ENCODE data around the gene NADK2. TPM values are rescaled to one million over a fixed set of nuclear protein-coding genes. Genes with fewer than 3 reads are reported as not detected.
"Not testable (repeated sequence)": the region's sequence is repeated elsewhere in the genome, so short reads cannot be mapped to it uniquely, and the experiment has no call there.

The NADK2 gene
- total RNA-seq, 2 donors from 2014 or later, result 28.6 to 31.3 TPM

DNA sequence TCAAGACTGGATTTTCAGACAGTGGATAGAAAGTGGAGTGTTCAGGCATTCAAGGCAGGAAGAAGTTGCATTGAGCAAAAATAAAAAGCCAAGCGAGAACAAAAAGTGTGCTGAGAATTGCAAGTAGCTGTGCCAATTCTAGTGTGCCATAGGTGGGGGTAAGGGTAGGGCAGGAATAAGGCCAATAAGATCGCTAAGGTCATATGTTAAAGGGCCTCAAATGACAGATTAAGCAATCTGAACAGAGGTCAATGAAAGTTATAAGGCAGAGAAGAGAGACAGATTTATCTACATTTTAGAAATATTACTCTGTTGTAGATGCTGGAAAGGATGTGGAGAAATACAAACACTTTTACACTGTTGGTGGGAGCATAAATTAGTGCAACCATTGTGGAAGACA is 36.4 kb downstream of the NADK2 start:
- H3K27me3 ChIP-seq, result no peaks in the 10 kb centered on the region
- no peak for DNase-seq
- no peak for TF ChIP-seq CTCF (IDR thresholded peaks at IDR 0.05)
- H3K4me3 ChIP-seq, result no peak overlapping the region
- no peaks in the 10 kb centered on the region for H3K4me1 ChIP-seq
- H3K9me3 ChIP-seq, result no peaks in the 10 kb centered on the region
- no peaks in the 10 kb centered on the region for H3K36me3 ChIP-seq
- no peak overlapping the region for H3K27ac ChIP-seq
- intact Hi-C loops (cut with DNase I), result no loop called here
- no peak overlapping the region for H3K9ac ChIP-seq (ENCODE audit: low read depth in 2 of 2, low read length in 2 of 2)

DNA sequence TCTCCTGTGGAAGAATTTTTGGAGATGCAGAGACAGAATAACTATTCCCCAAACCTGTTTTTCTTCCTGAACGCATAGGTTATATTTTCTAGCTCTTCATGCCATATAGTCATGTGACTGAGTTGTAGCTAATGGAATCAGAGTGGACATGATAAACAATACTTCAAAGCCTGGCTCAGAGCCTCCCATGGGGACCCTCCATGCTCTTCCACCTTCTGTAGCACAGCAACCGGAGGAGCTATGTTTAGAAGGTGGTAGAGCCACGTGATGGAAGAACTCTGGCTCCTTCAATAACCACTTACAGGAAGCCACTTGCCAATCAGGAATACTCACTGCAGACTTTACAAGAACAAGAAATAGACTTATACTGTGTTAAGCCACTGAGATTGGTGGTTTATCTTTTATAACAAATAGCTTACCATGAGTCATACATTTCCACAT is 39.2 kb downstream of the NADK2 start:
- Histone ChIP-seq H3K27me3 (no peaks in the 10 kb centered on the region), H3K9ac (ENCODE audit: low read depth in 2 of 2, low read length in 2 of 2) (no peak overlapping the region), H3K4me3 (no peak overlapping the region), H3K27ac (no peak overlapping the region), H3K9me3 (no peaks in the 10 kb centered on the region), H3K36me3 (no peaks in the 10 kb centered on the region), H3K4me1 (no peaks in the 10 kb centered on the region)
- no peak for DNase-seq
- intact Hi-C loops (cut with DNase I), result no loop called here
- no peak for TF ChIP-seq CTCF (IDR thresholded peaks at IDR 0.05)

- Histone ChIP-seq H3K4me1 (no peaks in the 10 kb centered on the region), H3K4me3 (no peak overlapping the region), H3K27ac (no peak overlapping the region), H3K27me3 (no peaks in the 10 kb centered on the region), H3K9me3 (no peaks in the 10 kb centered on the region), H3K9ac (ENCODE audit: low read depth in 2 of 2, low read length in 2 of 2) (no peak overlapping the region), H3K36me3 (peaks cover 7% of the 10 kb centered on the region)
- intact Hi-C loops (cut with DNase I), result no loop called here
- DNase-seq, result no peak
- TF ChIP-seq CTCF (IDR thresholded peaks at IDR 0.05), result no peak
These were observed 41.2 kb downstream of the NADK2 start for GRCh38 chr5:36200513-36200912.

DNA sequence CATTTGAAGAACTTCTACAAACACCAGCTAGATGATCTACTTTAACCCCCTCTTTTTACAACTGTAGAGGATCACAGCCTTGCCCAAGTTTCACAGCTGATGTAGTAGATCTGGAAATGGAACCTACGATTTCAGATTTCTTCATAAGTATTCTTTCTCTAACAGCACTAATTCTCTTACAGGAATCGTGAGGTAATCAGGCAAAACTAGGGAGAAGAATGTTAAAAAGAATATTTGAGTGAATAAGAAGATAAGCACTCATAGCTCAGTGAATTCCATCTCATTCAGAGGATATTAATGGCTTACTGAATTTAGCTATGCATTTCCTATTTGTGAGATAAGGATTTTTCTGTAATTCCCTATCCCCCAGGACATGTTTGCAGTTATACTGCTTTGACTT is 42.1 kb downstream of the NADK2 start:
- H3K36me3 ChIP-seq, result peaks cover 7% of the 10 kb centered on the region
- H3K4me3 ChIP-seq, result no peak overlapping the region
- no peaks in the 10 kb centered on the region for H3K9me3 ChIP-seq
- TF ChIP-seq CTCF (IDR thresholded peaks at IDR 0.05), result no peak
- no peak overlapping the region for H3K27ac ChIP-seq
- DNase-seq, result no peak
- no peak overlapping the region for H3K9ac ChIP-seq (ENCODE audit: low read depth in 2 of 2, low read length in 2 of 2)
- no peaks in the 10 kb centered on the region for H3K4me1 ChIP-seq
- intact Hi-C loops (cut with DNase I), result no loop called here
- no peaks in the 10 kb centered on the region for H3K27me3 ChIP-seq

DNA sequence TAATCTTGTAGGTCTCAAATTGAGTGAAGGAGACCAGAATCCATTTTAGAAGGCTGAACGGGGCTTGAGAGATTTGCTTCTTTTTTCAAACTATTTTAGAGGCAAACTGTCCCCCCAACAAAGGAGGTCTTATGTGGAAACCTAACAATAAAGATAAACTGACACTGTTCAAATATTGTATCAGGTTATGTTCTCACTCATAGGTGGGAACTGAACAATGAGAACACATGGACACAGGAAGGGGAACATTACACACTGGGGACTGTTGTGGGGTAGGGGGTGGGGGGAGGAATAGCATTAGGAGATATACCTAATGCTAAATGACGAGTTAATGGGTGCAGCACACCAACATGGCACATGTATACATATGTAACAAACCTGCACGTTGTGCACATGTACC is 42.9 kb downstream of the NADK2 start:
- H3K9ac ChIP-seq (ENCODE audit: low read depth in 2 of 2, low read length in 2 of 2); H3K27ac ChIP-seq; H3K4me1 ChIP-seq; H3K9me3 ChIP-seq; intact Hi-C loops (cut with DNase I); H3K36me3 ChIP-seq; DNase-seq; H3K27me3 ChIP-seq; H3K4me3 ChIP-seq: not testable (repeated sequence)

- H3K4me3 ChIP-seq, result no peak overlapping the region
- H3K9ac ChIP-seq (ENCODE audit: low read depth in 2 of 2, low read length in 2 of 2), result no peak overlapping the region
- no peak for TF ChIP-seq CTCF (IDR thresholded peaks at IDR 0.05)
- H3K36me3 ChIP-seq, result peaks cover 7% of the 10 kb centered on the region
- H3K9me3 ChIP-seq, result no peaks in the 10 kb centered on the region
- no peak for DNase-seq
- H3K27ac ChIP-seq, result no peak overlapping the region
- no peaks in the 10 kb centered on the region for H3K4me1 ChIP-seq
- H3K27me3 ChIP-seq, result no peaks in the 10 kb centered on the region
- intact Hi-C loops (cut with DNase I), result no loop called here
These were observed 43.4 kb downstream of the NADK2 start for GRCh38 chr5:36198281-36198680.
